KMS-11 (cell line): Measurements from ENCODE around the gene SLC25A38.

Experiments
- H2AFZ ChIP-seq: fragments of 200-600 bp; sonication (generic); 2 replicates; pipeline ENCODE4 v1.6.1; 2016; ENCODE audit warnings: antibody characterized with exemption, mixed run types, low read depth
- H3K27ac ChIP-seq: fragments of 200-600 bp; sonication (generic); 2 replicates; pipeline ENCODE4 v1.6.1; 2016; ENCODE audit warnings: mild to moderate bottlenecking, mixed run types
- H3K27me3 ChIP-seq: fragments of 200-600 bp; sonication (generic); 2 replicates; pipeline ENCODE4 v1.6.1; 2017; ENCODE audit warnings: mild to moderate bottlenecking, low read depth, mixed run types, moderate library complexity; ENCODE audit not compliant: insufficient read depth
- H3K36me3 ChIP-seq: fragments of 200-600 bp; sonication (generic); 2 replicates; pipeline ENCODE4 v1.6.1; 2017; ENCODE audit warnings: mild to moderate bottlenecking, mixed run types; ENCODE audit not compliant: insufficient read depth
- H3K4me1 ChIP-seq: fragments of 200-600 bp; sonication (generic); 2 replicates; pipeline ENCODE4 v1.6.1; 2016; ENCODE audit warnings: mild to moderate bottlenecking, low read depth, mixed run types; ENCODE audit not compliant: poor library complexity, severe bottlenecking
- H3K4me2 ChIP-seq: fragments of 200-600 bp; sonication (generic); 2 replicates; pipeline ENCODE4 v1.7.0; 2016; ENCODE audit warnings: mild to moderate bottlenecking, mixed run types
- H3K4me3 ChIP-seq: fragments of 200-600 bp; sonication (generic); IDR thresholded peaks from 2 replicates; pipeline ENCODE4 v1.6.1; 2017; ENCODE audit warnings: low read depth, low read length, mixed read lengths; ENCODE audit not compliant: insufficient read depth
- H3K79me2 ChIP-seq: fragments of 200-600 bp; sonication (generic); 2 replicates; pipeline ENCODE4 v1.6.1; 2016; ENCODE audit warnings: low read depth, mixed run types; ENCODE audit not compliant: insufficient read depth
- H3K9ac ChIP-seq: fragments of 200-600 bp; sonication (generic); 2 replicates; pipeline ENCODE4 v1.6.1; 2016; ENCODE audit warnings: mild to moderate bottlenecking, mixed run types
- H4K20me1 ChIP-seq: fragments of 200-600 bp; sonication (generic); 2 replicates; pipeline ENCODE4 v1.6.1; 2016; ENCODE audit warnings: mild to moderate bottlenecking, mixed run types; ENCODE audit not compliant: insufficient read depth
- CTCF ChIP-seq: fragments of 200-600 bp; sonication (generic); conservative IDR thresholded peaks from 2 replicates; pipeline ENCODE4 v1.6.1; 2017; ENCODE audit warnings: low read depth, mild to moderate bottlenecking, antibody characterized with exemption, low read length, moderate library complexity, mixed read lengths

SLC25A38 gene

GRCh38 chr3:39407259-39407629 lies 24.1 kb downstream of the SLC25A38 start:
- Histone ChIP-seq H3K4me3 (peak overlapping the region; percentile 51), H3K4me1 (peaks cover 16% of the 10 kb centered on the region), H4K20me1 (0 out of 2 replicates have a peak, but pooled peaks cover 8% of the 10 kb centered on the region), H3K4me2 (peak overlapping the region; percentile 58), H3K36me3 (peaks cover 20% of the 10 kb centered on the region), H3K9ac (peak overlapping the region; percentile 98), H3K79me2 (peaks cover 35% of the 10 kb centered on the region), H2AFZ (no peak overlapping the region), H3K27ac (peak overlapping the region; percentile 87), H3K27me3 (no peaks in the 10 kb centered on the region)
- no peak for TF ChIP-seq CTCF

- Histone ChIP-seq H3K79me2 (peaks cover 35% of the 10 kb centered on the region), H3K36me3 (peaks cover 20% of the 10 kb centered on the region), H3K4me3 (peak overlapping the region; percentile 51), H4K20me1 (0 out of 2 replicates have a peak, but pooled peaks cover 8% of the 10 kb centered on the region), H3K4me2 (peak overlapping the region; percentile 58; the same call in 1 of the 2 replicates), H3K27me3 (no peaks in the 10 kb centered on the region), H3K4me1 (peaks cover 15% of the 10 kb centered on the region), H3K9ac (peak overlapping the region; percentile 98; the same call in 1 of the 2 replicates), H2AFZ (no peak overlapping the region), H3K27ac (no peak overlapping the region)
- no peak for TF ChIP-seq CTCF
These were observed 24.8 kb downstream of the SLC25A38 start for GRCh38 chr3:39407773-39408492.

- H3K79me2 ChIP-seq, result peaks cover 35% of the 10 kb centered on the region
- no peak for TF ChIP-seq CTCF
- no peak overlapping the region for H3K4me3 ChIP-seq
- H3K27me3 ChIP-seq, result no peaks in the 10 kb centered on the region
- H3K36me3 ChIP-seq, result peaks cover 20% of the 10 kb centered on the region
- no peak overlapping the region; the same call in 1 of the 2 replicates for H3K9ac ChIP-seq
- 0 out of 2 replicates have a peak, but pooled peaks cover 8% of the 10 kb centered on the region for H4K20me1 ChIP-seq
- peaks cover 15% of the 10 kb centered on the region for H3K4me1 ChIP-seq
- H3K4me2 ChIP-seq, result peak overlapping the region; percentile 58; the same call in 1 of the 2 replicates
- no peak overlapping the region for H3K27ac ChIP-seq
- no peak overlapping the region for H2AFZ ChIP-seq
These were observed 25.6 kb downstream of the SLC25A38 start for GRCh38 chr3:39408493-39409372.

GRCh38 chr3:39409514-39410136 lies 26.5 kb downstream of the SLC25A38 start:
- H3K4me3 ChIP-seq, result no peak overlapping the region
- TF ChIP-seq CTCF, result no peak
- peak overlapping the region; percentile 9; the same call in 1 of the 2 replicates for H3K4me2 ChIP-seq
- H3K36me3 ChIP-seq, result peaks cover 20% of the 10 kb centered on the region
- H3K4me1 ChIP-seq, result peaks cover 15% of the 10 kb centered on the region
- H3K9ac ChIP-seq, result no peak overlapping the region
- no peak overlapping the region for H3K27ac ChIP-seq
- H2AFZ ChIP-seq, result no peak overlapping the region
- H3K27me3 ChIP-seq, result no peaks in the 10 kb centered on the region
- H3K79me2 ChIP-seq, result peaks cover 35% of the 10 kb centered on the region
- 0 out of 2 replicates have a peak, but pooled peaks cover 8% of the 10 kb centered on the region for H4K20me1 ChIP-seq
